ENCODE measurements around the gene CPSF3. TPM values are rescaled to one million over a fixed set of nuclear protein-coding genes. Genes with fewer than 3 reads are reported as not detected.

Gene CPSF3
- total and polyA plus RNA-seq, 2 donors (not counting 1 experiment from before 2014, with no cell fraction given), result 13.0 to 28.4 TPM

GRCh38 chr2:9398881-9399780 is 24.3 kb upstream of the CPSF3 start:
- no peak overlapping the region for H3K4me2 ChIP-seq (replicated peaks; ENCODE audit: low read depth, low read length, poor library complexity, severe bottlenecking)
- POLR2A ChIA-PET, result no interaction called here
- WGBS (ENCODE audit: insufficient coverage), result 92% methylated on average over 17 of the region's 20 CpGs
- no peaks in the 10 kb centered on the region for H3K4me1 ChIP-seq (ENCODE audit: control insufficient read depth in 2 of 2, insufficient read depth in 2 of 2, low read length in 2 of 2)
- no peaks in the 10 kb centered on the region for H4K20me1 ChIP-seq (ENCODE audit: control insufficient read depth, insufficient read depth, low read length, poor library complexity, severe bottlenecking)
- Mint-ChIP-seq H3K27me3 (peaks cover 4% of the 10 kb centered on the region), H3K4me3 (no peak overlapping the region), H3K9me3 (ENCODE audit: insufficient read depth) (no peaks in the 10 kb centered on the region), H3K4me1 (no peaks in the 10 kb centered on the region), H3K27ac (no peak overlapping the region)
- ATAC-seq (ENCODE audit: low read depth) (no peak), DNase-seq (no peak)
- no peak overlapping the region for H3K27ac ChIP-seq (ENCODE audit: low read length in 2 of 2)
- H3K79me2 ChIP-seq (ENCODE audit: control insufficient read depth, insufficient read depth, low read length), result no peaks in the 10 kb centered on the region
- H3K4me3 ChIP-seq (ENCODE audit: control extremely low read depth in 1 of 5, extremely low read depth in 1 of 5, insufficient read depth in 1 of 5, low read depth in 2 of 5, low read length in 4 of 5), result no peak overlapping the region
- H3K27me3 ChIP-seq (replicated peaks in 1 of 4; ENCODE audit: control extremely low read depth in 1 of 4, control insufficient read depth in 3 of 4, insufficient read depth in 4 of 4, low read length in 3 of 4), result no peaks in the 10 kb centered on the region
- intact Hi-C loops (cut with micrococcal nuclease), result no loop called here
- H3K36me3 ChIP-seq (replicated peaks in 1 of 2; ENCODE audit: control extremely low read depth in 1 of 2, control insufficient read depth in 1 of 2, extremely low read depth in 1 of 2, insufficient read depth in 2 of 2, low read length in 1 of 2), result no peaks in the 10 kb centered on the region
- no peak overlapping the region for H2AFZ ChIP-seq (ENCODE audit: insufficient read depth, low read depth, low read length, poor library complexity, severe bottlenecking)
- no peak for TF ChIP-seq EZH2 (IDR thresholded peaks at IDR 0.05; ENCODE audit: borderline replicate concordance, insufficient read depth, low read depth, low read length, poor library complexity, severe bottlenecking)
- no peak for TF ChIP-seq CTCF (IDR thresholded peaks at IDR 0.05)
- no peaks in the 10 kb centered on the region for H3K9me3 ChIP-seq (ENCODE audit: control extremely low read depth in 1 of 3, control insufficient read depth in 2 of 3, insufficient read depth in 1 of 3, low read length in 2 of 3)
- CTCF ChIA-PET, result interaction anchor here (0.5 kb wide), 1 partner anchor 373 kb away, joined by 3 read pairs; no protein-coding TSS in a partner anchor
- H3K9ac ChIP-seq (ENCODE audit: low read length), result no peak overlapping the region

Measured in B cell (primary cell).